ENCODE results near the gene MRPL12.
"Not testable (repeated sequence)": the region's sequence is repeated elsewhere in the genome, so short reads cannot be mapped to it uniquely, and the experiment has no call there.

MRPL12 gene

DNA sequence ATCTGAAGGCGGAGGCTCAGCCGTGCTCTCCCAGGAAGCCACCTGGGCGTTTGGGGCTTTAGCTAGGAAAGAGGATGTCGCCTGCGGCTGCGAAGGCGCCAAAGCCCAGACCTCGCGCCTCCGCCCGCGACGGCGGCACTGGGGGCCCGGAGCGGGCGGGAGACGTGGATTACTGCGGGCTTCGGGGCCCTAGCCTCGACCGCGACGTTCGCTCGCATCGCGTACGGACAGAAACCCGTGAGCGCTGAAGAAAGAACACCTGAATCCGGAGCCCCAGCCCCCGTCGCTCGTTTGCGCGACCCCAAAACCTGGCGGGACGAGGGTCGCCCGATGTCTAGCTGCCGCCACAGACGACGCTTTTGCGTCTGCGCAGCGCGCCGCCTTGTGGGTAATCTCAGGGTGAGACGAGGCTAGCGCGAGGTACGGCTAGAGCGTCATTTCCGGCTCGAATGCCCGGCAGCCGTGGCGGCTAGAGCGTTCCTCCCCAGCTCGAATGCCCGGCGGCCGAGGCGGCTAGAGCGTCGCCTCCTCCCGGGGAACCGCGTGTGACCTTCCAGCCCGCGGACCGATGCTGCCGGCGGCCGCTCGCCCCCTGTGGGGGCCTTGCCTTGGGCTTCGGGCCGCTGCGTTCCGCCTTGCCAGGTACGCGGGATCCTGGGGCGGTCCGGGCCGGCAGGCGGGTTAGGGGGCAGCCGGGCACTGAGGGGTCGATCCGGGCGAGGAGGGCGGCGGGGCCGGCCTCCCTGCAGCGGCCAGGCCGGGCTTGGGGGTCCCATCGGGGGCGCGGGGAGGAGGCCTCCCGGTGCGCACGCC, at the start of gene MRPL12:
Gene MRPL12, plus strand, starts transcription at position 434 of the 813 bp plus-strand sequence. Its CDS starts 135 bp downstream, at position 569.
- peak; percentile 92 for DNase-seq

DNA sequence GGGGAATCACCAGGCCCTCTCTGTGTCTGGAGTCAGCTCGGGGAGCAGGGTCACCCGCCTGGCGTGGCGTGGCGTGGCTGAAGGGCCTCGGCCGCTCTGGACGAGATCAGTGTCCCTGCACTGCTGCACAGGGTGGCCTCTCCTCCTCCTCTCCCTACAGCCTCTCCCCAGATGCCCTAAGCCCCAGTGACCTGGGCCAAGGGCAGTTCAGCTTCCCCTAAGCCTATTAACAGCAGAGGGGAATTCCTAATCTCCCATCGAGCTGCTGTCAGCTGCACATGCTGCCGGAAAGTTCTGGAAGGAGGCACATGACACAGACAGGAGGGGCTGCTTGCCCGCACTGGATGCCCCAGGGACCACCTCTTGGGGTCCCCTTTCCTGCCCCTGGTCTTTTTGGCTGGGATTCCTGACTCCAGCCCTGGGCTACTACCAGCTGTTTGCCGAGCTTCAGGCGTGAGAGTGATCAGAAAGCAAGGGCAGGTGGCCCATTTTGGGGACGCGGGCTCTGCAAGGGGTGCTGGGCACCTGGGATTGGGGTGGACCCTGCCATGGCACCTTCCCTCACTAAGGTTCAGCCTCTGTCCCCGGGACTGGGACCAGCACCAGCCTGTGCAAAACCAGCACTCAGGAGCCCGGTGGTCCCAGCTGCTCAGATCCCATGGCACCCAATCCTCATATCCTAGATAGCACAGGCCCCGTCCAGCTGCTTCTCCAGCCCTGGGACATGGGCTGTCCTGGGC, 47.6 kb upstream of the MRPL12 start:
- no peak for DNase-seq

DNA sequence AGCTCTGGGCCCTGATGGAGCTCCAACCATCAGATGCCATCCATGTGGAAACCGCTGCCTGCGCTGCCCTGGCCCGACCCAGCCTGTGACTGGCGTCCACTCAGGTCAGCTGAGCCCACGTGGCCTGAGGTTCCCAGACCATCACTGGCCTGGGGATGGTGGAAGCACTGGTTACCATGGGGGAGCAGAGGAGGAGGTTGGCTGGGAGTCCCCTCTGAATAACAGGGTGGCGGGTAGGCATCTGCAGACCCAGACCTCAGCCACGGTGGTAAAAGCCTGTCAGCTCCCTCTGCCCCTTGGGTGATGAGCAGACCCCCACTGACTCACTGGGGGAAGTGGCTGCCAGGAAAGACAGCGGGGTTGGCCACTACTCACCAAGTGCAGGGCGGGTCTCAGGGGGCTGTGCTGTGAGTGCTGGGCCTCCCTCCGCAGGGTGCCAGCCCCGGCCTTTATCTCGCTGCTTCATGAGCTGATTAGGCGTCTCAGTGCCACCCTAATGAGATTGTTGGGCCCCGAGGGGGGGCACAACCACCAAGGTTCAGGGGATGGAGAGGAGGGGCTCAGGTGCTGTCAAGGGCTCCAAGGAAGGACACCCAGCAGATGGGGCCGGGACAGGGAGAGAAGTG, 46.9 kb upstream of the MRPL12 start, which contains the start of gene PDE6G:
Gene PDE6G, minus strand, starts transcription at position 425 of the 626 bp plus-strand sequence. CDS start 3,237 bp downstream, outside the sequence.
- DNase-seq = no peak

DNA sequence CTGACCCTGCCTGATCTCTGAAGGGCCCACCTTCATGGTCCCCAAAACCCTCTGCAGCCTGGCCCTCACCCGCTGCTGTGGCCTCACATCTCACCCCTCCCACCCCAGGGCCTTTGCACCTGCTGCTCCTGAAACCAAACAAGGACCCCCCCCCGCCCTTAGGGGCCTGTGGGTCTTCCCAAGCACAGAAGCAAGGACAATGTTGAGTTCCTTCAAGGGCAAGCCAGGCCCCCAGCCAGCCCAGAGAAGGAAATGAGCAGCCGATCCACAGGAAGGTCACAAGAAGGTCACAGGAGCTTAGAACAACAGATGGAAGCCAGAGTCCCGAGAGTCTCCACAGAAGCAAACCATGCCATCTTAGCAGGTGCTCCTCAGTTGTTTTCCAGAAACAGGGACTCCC, 46.3 kb upstream of the MRPL12 start:
- DNase-seq = no peak

DNA sequence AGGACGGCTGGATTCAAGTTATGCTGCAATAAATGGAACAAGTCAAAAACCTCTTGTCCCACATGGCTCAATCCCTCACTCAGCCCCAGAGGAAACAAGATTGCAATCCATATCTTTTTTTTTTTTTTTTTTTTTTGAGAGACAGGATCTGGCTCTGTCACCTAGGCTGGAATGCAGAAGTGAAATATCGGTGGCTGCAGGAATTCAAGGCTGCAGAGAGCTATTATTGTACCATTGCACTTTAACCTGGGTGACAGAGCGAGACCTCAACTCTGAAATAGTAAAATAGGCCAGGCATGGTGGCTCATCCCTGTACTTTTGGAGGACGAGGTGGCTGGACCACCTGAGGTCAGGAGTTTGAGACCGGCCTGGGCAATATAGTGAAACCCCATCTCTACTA, 44.1 kb upstream of the MRPL12 start:
- DNase-seq = no peak

DNA sequence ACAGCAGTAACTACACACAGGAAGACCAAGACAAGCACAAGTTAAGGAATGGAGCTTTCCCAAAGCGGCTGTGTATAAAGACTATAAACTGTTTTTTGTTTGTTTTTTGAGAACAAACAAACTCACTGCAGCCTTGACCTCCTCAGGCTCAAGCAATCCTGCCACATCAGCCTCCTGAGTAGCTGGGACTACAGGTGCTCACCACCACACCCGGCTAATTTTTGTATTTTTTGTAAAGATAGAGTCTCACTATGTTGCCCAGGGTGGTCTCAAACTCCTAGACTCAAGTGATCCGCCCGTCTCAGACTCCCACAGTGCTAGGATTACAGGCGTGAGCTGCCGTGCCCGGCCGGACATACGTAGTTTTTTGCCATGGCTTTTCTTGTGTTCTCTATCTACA, 42.7 kb upstream of the MRPL12 start:
- DNase-seq = no peak

DNA sequence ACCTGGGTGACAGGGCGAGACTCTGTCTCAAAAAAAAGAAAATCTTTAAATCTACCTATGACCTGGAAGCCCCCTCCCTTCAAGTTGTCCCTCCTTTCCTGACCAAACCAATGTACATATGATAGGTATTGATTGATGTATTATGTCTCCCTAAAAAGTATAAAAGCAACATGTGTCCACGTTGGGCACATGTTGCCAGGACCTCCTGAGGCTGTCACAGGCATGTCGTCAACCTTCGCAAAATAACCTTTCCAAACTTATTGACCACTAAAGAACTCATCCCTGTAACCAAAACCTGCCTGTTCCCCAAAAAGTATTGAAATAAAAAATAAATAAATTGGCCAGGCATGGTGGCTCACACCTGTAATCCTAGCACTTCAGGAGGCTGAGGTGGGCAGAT, 41.2 kb upstream of the MRPL12 start:
- DNase-seq = no peak

DNA sequence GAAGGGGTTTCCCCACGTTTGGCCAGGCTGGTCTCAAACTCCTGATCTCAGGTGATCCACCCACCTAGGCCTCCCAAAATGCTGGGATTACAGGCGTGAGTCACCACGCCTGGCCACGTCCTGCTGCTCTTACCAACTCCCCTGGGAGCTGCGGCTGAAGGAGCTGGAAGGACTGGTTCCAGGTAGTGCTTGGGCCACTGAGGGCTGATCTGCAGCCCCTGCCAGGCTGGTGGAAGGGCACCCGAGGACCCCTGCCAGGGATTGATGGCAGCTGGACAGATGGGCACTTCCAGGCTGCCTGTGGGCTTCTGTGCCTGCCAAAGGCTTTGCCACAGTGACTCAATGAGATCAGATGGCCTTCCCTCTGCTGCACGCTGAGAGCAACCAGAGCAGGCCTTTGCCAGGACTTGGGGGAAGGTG, 39.1 kb upstream of the MRPL12 start:
- no peak for DNase-seq

DNA sequence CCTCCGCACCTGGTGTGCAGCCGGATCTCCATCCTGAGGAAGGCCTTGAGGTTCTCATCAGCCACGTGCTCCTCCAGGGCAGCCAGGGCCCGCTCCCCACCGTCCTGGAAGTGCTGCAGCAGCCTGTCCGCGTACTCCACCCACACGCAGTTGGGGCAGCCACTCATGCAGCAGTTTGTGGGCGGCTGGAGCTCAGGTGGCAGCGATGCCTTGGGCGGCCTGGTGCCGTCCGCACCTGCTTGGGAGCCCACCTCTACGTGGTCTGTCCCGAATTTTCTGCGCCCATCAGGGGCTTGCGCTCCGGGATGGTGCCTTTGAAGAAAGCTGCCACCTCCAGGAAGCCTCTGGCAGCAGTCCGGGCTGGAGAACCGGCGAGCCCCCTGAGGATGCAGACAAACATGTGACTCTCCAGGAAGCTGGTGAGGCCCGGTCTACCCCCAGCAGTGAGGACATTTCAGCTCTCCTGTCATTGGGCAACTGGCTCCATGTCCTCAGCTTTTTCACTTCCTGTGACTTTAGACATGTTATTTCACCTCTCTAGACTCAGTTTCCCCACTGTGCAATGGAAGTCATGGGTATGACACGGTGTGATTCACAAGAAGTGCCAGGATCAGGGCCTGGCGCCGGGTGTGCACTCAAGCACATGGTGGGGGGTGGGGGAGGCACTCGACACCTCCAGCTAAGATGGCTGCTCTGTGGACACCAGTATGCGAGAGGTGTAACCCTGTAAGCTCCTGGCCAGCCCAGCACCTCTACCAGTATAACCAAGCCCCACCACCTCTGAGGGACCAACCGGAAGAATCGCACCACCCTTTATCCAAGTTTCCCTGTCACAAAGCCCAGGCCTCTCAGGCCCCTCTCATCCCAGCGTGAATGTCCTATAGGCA, 37.7 kb upstream of the MRPL12 start:
- DNase-seq = no peak

DNA sequence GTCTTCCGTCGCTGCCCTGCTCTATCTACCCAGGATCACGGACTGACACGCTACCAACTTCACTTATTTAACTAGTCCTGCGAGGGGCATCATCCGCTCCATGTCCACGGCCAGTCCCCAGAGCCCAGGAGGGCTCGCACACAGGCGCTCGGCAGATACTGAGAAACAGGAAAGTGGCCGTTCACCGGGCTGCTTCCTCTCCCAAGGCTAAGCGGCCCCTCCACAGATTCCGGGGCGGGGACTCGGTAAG, 37.1 kb upstream of the MRPL12 start:
- DNase-seq = no peak

DNA sequence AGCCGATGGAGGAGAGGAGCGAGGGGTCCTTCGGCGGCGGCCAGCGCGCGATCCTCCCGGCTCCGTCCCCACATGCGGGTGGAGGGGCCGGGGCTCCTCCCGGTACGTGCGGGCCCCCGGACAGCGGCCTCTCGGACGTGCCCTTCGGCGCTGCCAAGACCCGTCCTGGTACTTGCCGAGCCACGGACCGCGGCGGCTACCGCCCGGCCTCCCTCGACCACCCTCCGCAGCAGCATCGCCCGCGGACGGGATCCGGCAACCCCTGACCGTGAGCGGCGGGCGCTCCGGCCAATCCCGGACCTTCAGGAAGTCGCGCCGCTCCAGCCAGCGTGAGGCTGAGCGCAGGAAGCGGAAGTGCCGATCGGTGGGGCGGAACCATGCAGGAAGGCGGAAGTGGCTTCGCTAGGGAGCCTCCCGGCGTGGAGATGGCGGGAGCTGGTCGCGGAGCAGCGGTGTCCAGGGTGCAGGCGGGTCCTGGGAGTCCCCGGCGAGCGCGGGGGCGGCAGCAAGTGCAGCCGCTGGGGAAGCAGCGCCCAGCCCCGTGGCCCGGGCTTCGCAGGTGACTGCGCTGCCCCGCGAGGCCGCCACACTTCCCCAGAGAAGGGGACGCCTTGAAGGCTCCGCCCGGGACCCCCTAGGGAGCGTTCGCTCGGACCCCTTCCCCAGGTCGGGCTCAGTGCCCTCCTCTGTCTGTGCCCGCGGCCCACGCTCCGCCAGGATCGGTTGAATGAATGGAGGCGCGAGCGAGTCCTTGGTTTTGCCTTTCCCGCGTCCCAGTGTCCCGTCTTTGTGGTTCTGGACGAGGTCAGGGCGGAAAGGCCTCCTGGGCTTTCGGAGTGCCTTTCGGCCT, 36.6 kb upstream of the MRPL12 start, which contains the start of the genes CCDC137 and OXLD1:
Gene CCDC137, plus strand, starts transcription at position 396 of the 850 bp plus-strand sequence. Its CDS starts 30 bp downstream, at position 426.
Gene OXLD1, minus strand, starts transcription at position 264 of the 850 bp plus-strand sequence. Its CDS starts 28 bp downstream, at position 236.
- peak; percentile 78 for DNase-seq

DNA sequence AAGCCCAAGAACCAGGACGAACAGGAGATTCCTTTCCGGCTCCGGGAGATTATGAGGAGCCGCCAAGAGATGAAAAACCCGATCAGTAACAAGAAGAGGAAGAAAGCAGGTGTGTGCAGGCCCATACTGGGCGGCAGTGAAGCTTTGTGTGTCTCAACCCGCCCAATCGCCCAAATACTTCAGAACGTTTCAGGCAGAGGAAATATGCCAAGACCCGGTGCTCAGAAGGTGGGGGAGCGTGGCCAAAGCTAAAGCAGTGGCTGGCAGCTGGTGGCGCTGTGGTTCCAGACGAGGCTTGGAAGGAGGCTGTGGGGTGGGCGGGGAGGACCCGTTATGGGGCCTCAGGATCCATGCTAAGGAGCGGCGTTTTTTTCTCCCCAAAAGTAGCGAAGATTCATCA, 35.4 kb upstream of the MRPL12 start:
- DNase-seq = no peak

DNA sequence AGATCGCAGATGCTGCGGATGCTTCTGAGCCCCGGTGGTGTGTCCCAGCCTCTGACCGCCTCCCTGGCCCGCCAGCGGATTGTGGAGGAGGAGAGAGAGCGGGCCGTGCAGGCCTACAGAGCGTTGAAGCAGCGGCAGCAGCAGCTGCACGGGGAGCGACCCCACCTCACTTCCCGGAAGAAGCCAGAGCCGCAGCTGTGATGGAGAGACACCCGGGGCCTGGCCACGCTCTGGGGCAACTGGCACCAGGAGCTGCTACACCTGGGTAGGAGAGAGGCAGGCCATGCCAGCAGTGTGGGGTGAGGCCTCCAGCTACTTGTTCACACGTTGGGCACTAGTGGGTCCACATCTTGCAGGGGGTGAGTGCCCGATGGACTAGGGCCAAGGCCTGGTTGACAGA, 30.7 kb upstream of the MRPL12 start:
- no peak for DNase-seq

DNA sequence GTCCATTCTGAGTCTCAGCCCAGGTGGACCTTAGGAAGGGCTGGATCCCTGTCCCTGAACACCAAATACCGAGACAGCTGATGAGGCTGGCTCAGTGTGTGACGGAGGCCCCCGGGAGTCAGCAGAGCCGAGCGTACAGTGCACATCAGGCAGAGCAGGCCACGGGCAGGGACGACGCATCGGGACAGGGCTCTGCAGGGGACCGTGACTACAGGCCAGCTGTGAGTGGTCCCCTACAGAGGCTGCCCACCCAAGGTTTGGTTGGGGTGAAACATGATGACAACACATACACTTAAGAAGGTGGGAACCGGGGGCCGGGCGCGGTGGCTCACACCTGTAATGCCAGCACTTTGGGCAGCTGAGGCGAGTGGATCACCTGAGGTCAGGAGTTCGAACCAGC, 30.2 kb upstream of the MRPL12 start:
- no peak for DNase-seq

DNA sequence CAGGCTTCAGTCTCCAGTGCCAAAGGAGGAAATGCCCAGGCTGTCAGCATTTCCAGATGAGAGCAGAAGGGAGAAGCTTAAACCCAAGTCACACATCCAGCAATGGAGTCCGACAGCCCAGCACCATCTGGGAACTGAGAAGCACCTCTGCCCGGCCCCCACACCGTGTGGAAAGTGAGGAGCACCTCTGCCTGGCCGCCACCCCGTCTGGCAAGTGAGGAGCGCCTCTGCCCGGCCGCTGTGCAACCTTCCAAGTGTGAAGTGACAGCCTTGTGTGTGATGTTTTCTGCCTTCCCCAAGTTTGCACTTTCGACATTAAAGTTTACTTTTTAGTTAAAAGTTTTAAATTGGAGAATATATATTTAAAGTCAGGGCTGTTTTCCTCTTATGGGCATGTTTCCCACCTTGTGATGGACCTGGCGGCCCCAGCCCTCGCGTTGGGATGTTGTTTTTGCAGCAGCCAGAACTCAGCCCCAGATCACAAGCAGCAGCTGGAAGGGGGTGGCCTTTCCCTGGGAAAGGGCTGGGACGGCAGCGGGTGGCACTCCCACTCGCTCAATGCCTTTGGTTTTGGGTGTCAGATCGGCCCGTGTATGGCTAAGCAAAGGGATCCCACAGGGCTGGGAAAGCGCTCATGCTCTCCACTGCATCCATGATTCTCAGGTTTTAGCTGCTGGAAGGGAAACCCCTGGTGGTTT, 29.5 kb upstream of the MRPL12 start:
- DNase-seq = no peak

DNA sequence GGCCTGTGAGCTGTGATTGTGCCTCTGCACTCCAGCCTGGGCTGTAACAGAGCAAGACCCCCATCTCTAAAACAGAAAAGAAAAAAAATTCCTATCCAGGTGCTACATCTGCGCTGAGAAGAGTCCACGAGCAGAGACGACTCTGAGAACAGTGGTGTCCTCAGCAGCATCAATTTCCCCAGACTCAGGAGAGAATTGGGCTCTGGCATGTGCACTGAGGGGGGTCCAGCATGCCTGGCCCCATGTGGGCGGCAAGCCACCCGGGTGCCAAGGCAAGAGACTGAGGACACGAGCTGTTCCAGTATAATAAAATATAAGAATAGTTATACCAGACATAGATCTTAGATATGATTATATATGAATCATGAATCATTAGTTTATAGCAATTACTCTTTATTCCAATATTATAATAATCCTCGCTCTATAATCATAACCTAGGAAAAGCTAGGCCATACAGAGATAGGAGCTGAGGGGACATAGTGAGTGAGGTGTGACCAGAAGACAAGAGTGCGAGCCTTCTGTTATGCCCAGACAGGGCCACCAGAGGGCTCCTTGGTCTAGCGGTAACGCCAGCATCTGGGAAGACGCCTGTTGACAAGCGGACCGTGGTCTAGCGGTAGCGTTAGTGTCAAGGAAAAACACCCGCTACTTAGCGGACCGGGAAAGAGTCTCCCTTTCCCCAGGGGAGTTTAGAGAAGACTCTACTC, 27.5 kb upstream of the MRPL12 start:
- DNase-seq = not testable (repeated sequence)

DNA sequence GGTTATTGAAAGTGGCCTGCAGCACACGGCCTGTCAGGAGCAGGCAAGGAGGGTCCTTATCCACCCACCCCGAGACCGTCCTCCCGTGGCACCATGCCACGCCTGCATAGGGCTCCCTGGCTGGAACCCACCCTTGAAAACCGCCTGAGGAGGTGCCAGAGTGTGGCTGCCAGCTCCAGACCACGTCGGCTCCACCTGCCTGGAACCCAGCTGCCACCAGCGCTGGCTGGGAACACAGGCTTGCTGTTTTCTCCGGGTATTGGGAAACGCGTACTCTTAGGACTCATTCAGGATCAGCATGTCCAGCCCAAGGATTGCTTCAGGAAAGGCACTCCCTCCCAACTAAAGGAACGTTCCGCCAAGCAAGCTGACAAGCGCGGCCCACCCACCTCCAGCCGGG, 26.3 kb upstream of the MRPL12 start:
- no peak for DNase-seq

DNA sequence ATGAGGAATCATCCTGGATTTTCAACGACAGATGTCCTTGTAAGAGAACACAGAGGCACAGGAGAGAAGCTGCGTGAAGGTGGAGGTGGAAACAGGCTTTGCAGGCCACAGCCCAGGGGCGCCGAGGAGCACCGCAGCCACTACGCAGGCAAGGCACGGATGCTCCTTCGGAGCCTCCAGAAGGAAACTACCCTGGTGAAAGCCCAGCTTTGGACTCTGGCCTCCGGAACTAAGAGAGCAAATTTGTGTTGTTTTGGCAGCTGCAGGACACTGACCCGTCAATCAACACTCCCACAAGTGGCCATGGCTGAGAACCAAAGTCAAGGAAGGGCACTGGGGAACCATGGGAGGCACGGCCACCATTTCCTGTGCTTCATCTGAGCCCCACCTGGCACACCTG, 23.0 kb upstream of the MRPL12 start:
- no peak for DNase-seq

DNA sequence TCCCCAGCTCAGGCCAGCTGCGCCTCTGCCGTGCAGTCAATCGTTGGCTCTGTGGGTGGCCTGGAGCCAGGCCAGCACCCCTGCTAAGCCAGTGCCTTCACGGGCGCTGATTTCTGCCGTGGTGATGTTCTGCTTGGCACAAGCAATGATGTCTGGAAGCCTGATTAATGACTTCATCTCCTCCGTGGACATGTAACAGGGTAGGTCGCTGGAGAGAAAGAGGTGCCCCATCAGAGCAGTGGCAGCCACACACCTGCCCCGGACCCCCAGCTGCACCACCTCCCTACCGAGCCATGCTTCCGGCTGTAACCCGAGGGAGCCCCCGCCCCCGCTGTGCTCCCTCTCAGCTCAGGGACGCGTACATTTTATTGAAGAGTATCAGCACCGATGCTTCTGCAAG, 21.5 kb upstream of the MRPL12 start:
- DNase-seq = no peak

DNA sequence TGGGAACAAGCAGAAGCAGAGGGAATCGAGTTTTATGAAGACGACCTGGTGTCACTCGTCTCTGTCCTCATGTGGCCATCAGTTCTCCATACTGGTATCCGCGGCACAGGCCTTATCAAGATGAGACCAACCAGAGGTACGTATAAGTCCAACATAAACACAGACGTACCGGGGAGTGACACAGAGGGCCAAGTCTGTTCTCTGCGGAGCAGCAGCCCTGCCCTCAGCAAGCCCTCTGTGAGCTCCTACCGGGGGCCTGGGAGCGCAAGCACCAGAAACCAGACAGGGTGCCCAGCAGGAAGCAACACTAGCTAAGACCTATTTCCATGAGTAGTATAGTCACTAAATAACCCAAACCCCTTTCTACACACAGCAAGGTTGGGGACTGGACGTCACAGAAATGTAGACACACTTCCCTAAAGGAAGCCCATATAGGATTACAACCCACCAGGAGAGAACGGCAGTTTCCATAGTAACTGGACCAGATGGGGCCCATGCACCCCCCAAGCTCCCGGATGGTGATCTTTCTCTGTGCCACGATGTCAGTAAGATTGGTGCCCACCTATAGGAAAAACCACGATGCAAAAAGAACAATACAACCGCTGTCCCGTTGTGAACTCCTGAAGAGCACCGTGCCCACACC, 20.5 kb upstream of the MRPL12 start:
- no peak for DNase-seq

Data from 8988T (cell line).